ENCODE data around the gene GPR15.

Gene GPR15

DNA sequence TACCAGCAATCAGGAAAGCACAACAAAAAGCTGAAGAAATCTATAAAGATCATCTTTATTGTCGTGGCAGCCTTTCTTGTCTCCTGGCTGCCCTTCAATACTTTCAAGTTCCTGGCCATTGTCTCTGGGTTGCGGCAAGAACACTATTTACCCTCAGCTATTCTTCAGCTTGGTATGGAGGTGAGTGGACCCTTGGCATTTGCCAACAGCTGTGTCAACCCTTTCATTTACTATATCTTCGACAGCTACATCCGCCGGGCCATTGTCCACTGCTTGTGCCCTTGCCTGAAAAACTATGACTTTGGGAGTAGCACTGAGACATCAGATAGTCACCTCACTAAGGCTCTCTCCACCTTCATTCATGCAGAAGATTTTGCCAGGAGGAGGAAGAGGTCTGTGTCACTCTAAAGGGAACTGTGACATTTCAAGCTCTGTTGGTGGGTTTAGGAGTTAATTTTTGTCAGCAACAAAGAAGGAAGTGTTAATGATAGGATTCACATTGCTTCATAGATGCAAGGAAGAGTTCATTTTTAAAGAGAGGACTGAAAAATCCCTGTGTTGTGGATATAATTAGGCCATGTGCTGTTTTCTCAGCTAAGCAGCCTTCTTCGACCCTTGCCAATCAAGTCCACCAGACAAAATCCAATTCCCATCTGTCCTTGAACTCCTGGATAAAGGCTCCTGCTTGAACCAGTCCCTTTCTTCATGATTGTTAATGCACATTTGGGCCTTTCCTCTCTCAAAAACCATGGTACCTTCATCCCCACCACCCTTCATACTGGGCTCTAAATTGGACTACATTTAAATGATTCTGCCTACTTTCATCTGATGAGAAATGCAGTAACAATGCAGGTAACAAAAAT is 1.2 kb downstream of the GPR15 start:
- H3K36me3 ChIP-seq (ENCODE audit: control insufficient read depth in 1 of 2, insufficient read depth in 2 of 2, low read length in 2 of 2): no peaks in the 10 kb centered on the region
- H3K4me1 ChIP-seq (ENCODE audit: control insufficient read depth in 1 of 2, insufficient read depth in 2 of 2, low read length in 2 of 2): no peaks in the 10 kb centered on the region
- no peaks in the 10 kb centered on the region for H3K9me3 ChIP-seq (ENCODE audit: control insufficient read depth in 1 of 2, low read length in 2 of 2)
- H3K27ac ChIP-seq (ENCODE audit: low read length): no peak overlapping the region
- H3K4me3 ChIP-seq (ENCODE audit: low read depth in 1 of 2, low read length in 2 of 2): no peak overlapping the region
- H3K27me3 ChIP-seq (ENCODE audit: low read depth, low read length): no peaks in the 10 kb centered on the region

DNA sequence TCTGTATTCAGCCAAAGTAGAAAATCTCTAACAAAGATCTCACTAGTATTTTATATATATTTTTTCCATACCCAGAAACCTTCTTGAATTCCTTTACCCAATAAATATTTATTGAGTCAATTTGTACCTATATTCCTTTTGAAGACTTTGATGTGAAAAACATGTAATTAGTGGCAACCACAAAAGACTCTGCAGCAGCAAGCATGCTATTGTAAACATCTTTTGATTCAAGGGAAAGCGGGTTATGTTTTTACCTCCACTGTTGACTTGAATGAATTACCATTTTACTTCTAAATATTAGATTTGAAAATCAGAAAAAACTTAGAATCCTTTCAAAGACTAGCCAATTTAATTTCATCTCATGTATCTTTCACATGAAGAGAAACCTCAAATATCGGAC is 2.4 kb downstream of the GPR15 start:
- Histone ChIP-seq H3K27ac (ENCODE audit: low read length) (no peak overlapping the region), H3K27me3 (ENCODE audit: low read depth, low read length) (no peaks in the 10 kb centered on the region), H3K4me3 (ENCODE audit: low read depth in 1 of 2, low read length in 2 of 2) (no peak overlapping the region), H3K9me3 (ENCODE audit: control insufficient read depth in 1 of 2, low read length in 2 of 2) (no peaks in the 10 kb centered on the region), H3K4me1 (ENCODE audit: control insufficient read depth in 1 of 2, insufficient read depth in 2 of 2, low read length in 2 of 2) (no peaks in the 10 kb centered on the region), H3K36me3 (ENCODE audit: control insufficient read depth in 1 of 2, insufficient read depth in 2 of 2, low read length in 2 of 2) (no peaks in the 10 kb centered on the region)

DNA sequence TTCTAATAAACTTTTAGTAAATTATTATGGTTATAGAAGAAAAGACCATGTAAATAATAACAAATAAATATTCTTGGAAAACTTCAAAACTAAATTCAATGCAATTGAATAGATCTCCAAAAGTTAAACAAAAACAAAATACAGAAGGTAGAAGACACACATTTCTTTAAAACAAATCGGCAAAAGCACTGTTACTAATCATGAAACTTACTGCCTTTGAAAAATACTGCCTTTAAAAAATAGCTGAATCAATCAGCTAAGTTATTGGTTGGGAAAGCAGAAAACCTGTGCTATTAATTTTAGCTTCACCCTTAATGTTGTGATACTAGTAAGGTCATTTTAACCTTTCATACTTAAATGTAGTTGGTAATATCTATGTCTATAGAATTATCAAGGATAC is 3.0 kb downstream of the GPR15 start:
- Histone ChIP-seq H3K36me3 (ENCODE audit: control insufficient read depth in 1 of 2, insufficient read depth in 2 of 2, low read length in 2 of 2) (no peaks in the 10 kb centered on the region), H3K9me3 (ENCODE audit: control insufficient read depth in 1 of 2, low read length in 2 of 2) (no peaks in the 10 kb centered on the region), H3K27ac (ENCODE audit: low read length) (no peak overlapping the region), H3K4me3 (ENCODE audit: low read depth in 1 of 2, low read length in 2 of 2) (no peak overlapping the region), H3K27me3 (ENCODE audit: low read depth, low read length) (no peaks in the 10 kb centered on the region), H3K4me1 (ENCODE audit: control insufficient read depth in 1 of 2, insufficient read depth in 2 of 2, low read length in 2 of 2) (no peaks in the 10 kb centered on the region)

DNA sequence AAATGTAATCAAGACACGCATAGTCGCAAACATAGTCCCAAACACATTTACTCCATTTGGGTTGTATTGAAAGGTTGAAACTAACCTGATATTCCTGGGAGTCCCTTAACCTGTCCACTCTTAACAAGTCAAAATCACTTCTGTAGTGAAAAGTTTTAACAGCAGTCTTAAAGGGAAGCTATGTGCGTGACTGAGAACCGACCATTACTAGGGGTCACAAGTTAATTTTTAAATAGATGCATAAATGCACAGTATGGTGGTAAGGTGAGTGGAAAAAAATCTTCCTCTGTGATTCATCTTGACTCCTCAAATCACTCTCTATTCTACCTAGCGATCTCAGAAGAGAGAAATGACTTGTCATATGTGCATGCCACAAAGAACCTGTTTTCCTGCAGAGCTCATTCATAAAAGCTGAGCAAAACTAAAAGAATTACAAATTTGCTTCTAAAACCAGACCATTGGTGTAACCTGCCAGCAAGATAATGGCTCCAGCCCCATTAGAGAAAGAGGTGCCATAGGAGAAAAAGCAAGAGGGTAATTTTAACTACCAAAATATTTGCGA is 4.8 kb downstream of the GPR15 start:
- Histone ChIP-seq H3K4me3 (ENCODE audit: low read depth in 1 of 2, low read length in 2 of 2) (no peak overlapping the region), H3K9me3 (ENCODE audit: control insufficient read depth in 1 of 2, low read length in 2 of 2) (no peaks in the 10 kb centered on the region), H3K4me1 (ENCODE audit: control insufficient read depth in 1 of 2, insufficient read depth in 2 of 2, low read length in 2 of 2) (no peaks in the 10 kb centered on the region), H3K36me3 (ENCODE audit: control insufficient read depth in 1 of 2, insufficient read depth in 2 of 2, low read length in 2 of 2) (no peaks in the 10 kb centered on the region), H3K27me3 (ENCODE audit: low read depth, low read length) (no peaks in the 10 kb centered on the region), H3K27ac (ENCODE audit: low read length) (peak overlapping the region; percentile 1)

DNA sequence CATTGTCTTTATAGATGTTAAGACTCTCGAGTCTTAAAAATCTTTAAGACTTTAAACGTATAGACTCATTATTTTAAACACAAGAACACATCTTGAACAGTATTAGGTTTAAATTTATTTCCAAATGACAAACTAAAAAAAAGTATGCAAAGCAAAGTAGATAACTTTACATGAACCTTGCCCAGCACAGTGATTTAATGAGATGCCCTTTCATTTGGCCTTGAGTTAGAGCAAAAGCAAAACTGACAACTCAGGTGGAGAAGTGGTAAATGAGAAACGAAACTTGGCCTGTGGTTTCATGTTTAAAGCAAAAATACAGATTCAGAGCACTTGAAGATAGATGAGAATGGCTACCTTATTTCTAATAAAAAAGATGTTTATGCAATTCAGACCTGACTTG is 8.6 kb downstream of the GPR15 start:
- no peaks in the 10 kb centered on the region for H3K9me3 ChIP-seq (ENCODE audit: control insufficient read depth in 1 of 2, low read length in 2 of 2)
- no peak overlapping the region for H3K27ac ChIP-seq (ENCODE audit: low read length)
- H3K27me3 ChIP-seq (ENCODE audit: low read depth, low read length): no peaks in the 10 kb centered on the region
- H3K4me3 ChIP-seq (ENCODE audit: low read depth in 1 of 2, low read length in 2 of 2): no peak overlapping the region
- H3K36me3 ChIP-seq (ENCODE audit: control insufficient read depth in 1 of 2, insufficient read depth in 2 of 2, low read length in 2 of 2): no peaks in the 10 kb centered on the region
- H3K4me1 ChIP-seq (ENCODE audit: control insufficient read depth in 1 of 2, insufficient read depth in 2 of 2, low read length in 2 of 2): no peaks in the 10 kb centered on the region

DNA sequence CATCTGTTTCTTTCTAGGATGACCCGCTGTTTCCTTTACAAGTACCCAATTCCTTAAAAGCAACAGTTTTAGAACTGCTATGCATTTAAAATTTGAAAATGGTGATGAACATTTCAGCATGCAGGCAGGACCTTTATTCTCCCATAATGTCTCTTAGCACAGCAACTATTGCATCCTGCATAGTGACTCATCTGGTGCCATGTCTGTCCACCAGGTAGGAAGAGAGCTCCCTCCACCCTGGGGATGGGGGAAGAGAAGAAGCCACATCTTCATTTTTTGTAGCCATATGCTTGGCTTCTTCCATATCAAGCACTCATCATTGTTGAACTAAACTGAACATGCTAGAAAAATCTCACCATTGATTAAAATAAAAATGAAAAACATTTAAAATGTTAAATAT is 9.9 kb downstream of the GPR15 start:
- H3K9me3 ChIP-seq (ENCODE audit: control insufficient read depth in 1 of 2, low read length in 2 of 2): no peaks in the 10 kb centered on the region
- H3K27me3 ChIP-seq (ENCODE audit: low read depth, low read length): no peaks in the 10 kb centered on the region
- no peaks in the 10 kb centered on the region for H3K4me1 ChIP-seq (ENCODE audit: control insufficient read depth in 1 of 2, insufficient read depth in 2 of 2, low read length in 2 of 2)
- no peak overlapping the region for H3K4me3 ChIP-seq (ENCODE audit: low read depth in 1 of 2, low read length in 2 of 2)
- H3K36me3 ChIP-seq (ENCODE audit: control insufficient read depth in 1 of 2, insufficient read depth in 2 of 2, low read length in 2 of 2): no peaks in the 10 kb centered on the region
- H3K27ac ChIP-seq (ENCODE audit: low read length): no peak overlapping the region

DNA sequence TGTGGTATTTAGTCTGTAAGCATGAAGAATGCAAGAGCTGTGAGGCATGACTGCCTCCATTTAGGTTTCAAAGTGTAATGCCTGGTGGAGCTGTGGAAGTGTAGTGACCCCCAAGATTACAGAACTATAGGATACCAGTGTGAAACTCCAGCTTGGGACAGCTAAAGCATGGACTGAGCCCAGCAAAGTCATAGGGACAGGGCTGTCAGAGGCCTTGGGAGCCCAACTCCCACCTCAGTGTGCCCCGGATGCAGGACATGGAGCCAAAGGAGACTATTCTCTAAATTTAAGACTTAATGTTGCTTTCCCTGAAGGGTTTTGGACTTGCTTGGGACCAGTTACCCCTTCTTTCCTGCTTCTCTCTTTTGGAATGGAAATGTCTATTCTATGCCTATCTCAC is 10.8 kb downstream of the GPR15 start:
- H3K27ac ChIP-seq (ENCODE audit: low read length): no peak overlapping the region
- no peaks in the 10 kb centered on the region for H3K4me1 ChIP-seq (ENCODE audit: control insufficient read depth in 1 of 2, insufficient read depth in 2 of 2, low read length in 2 of 2)
- no peak overlapping the region for H3K4me3 ChIP-seq (ENCODE audit: low read depth in 1 of 2, low read length in 2 of 2)
- no peaks in the 10 kb centered on the region for H3K27me3 ChIP-seq (ENCODE audit: low read depth, low read length)
- no peaks in the 10 kb centered on the region for H3K9me3 ChIP-seq (ENCODE audit: control insufficient read depth in 1 of 2, low read length in 2 of 2)
- no peaks in the 10 kb centered on the region for H3K36me3 ChIP-seq (ENCODE audit: control insufficient read depth in 1 of 2, insufficient read depth in 2 of 2, low read length in 2 of 2)

DNA sequence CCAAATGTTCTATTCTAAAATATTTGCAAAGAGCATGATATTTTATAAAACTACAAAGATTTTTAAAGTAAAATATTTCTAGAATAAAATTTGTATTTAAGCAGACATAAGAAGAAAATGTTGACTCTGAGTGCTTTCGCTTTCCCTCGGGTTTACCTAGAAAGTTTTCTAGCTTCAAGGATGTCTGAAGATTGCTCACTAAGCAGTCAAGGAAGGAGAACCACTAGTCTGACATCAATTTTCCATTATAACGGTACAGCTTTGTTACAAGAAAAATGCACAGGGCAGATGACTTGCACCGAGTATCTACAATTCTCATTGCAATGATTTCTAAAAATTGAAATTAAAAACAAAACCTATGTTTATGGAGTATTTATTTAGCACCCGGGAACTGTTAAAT is 14.2 kb downstream of the GPR15 start:
- H3K9me3 ChIP-seq (ENCODE audit: control insufficient read depth in 1 of 2, low read length in 2 of 2): no peaks in the 10 kb centered on the region
- no peaks in the 10 kb centered on the region for H3K27me3 ChIP-seq (ENCODE audit: low read depth, low read length)
- no peaks in the 10 kb centered on the region for H3K4me1 ChIP-seq (ENCODE audit: control insufficient read depth in 1 of 2, insufficient read depth in 2 of 2, low read length in 2 of 2)
- H3K4me3 ChIP-seq (ENCODE audit: low read depth in 1 of 2, low read length in 2 of 2): no peak overlapping the region
- H3K27ac ChIP-seq (ENCODE audit: low read length): no peak overlapping the region
- no peaks in the 10 kb centered on the region for H3K36me3 ChIP-seq (ENCODE audit: control insufficient read depth in 1 of 2, insufficient read depth in 2 of 2, low read length in 2 of 2)

DNA sequence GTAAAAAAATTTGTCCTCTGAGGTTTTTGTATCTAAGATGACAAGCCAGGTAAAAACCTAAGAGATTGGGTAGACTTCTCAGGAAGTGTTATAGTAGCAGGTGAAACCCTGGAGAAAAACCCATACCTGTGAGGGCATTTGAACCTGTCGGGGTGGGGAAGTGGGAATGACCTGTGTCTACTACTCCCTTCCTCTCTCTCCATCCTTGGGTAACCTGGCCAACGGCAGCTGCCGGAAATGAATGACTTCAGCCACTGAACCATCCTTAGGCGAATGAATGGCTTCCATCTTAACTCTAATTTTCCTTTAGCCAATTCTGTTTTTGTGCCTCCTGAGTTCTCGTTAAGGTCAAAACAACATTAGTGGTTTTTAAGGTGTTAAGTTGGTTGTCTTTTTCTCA is 16.8 kb downstream of the GPR15 start:
- no peak overlapping the region for H3K4me3 ChIP-seq (ENCODE audit: low read depth in 1 of 2, low read length in 2 of 2)
- H3K9me3 ChIP-seq (ENCODE audit: control insufficient read depth in 1 of 2, low read length in 2 of 2): no peaks in the 10 kb centered on the region
- no peaks in the 10 kb centered on the region for H3K4me1 ChIP-seq (ENCODE audit: control insufficient read depth in 1 of 2, insufficient read depth in 2 of 2, low read length in 2 of 2)
- H3K36me3 ChIP-seq (ENCODE audit: control insufficient read depth in 1 of 2, insufficient read depth in 2 of 2, low read length in 2 of 2): no peaks in the 10 kb centered on the region
- H3K27me3 ChIP-seq (ENCODE audit: low read depth, low read length): no peaks in the 10 kb centered on the region
- no peak overlapping the region for H3K27ac ChIP-seq (ENCODE audit: low read length)

DNA sequence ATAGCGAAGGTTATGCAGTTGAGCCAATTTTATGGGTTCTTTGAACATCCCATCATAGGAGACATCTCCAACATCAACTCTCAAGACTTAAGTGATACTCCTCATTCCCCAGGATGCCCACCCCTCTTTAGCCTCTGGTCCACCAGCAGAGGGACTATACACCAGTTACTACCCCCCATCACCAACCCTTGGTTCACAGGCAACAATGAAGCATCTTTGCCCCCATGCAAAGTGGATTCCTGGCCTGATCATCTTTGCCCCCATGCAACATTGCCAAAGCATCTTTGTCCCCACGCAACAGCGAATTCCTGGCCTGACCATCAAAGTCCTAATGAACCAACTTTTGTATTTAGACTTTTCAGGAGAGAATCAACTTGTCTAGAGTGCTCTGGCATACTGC is 19.1 kb downstream of the GPR15 start:
- H3K27ac ChIP-seq (ENCODE audit: low read length): no peak overlapping the region

DNA sequence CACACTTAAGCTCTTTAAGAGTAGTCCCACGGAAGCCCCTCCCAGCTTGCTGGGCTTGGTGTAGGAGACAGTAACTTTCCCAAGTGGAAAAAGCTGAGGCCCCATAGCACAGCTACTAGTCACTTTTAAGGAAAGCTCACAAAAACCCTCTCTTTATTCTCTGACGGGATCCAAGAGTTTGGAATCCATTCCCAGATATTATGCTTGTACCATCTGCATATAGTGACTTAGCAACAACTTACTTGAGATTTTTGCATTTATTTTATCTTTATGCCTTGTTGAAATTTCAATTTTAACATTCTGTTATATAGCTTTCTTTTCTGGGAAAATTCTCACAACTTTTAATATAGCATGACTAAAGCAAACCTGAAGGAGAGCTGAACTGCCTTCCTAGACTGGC is 19.5 kb downstream of the GPR15 start:
- Histone ChIP-seq H3K4me3 (ENCODE audit: low read depth in 1 of 2, low read length in 2 of 2) (no peak overlapping the region), H3K4me1 (ENCODE audit: control insufficient read depth in 1 of 2, insufficient read depth in 2 of 2, low read length in 2 of 2) (peaks cover 0 to 6% of the 10 kb centered on the region in 2 donors), H3K27me3 (ENCODE audit: low read depth, low read length) (no peaks in the 10 kb centered on the region), H3K27ac (ENCODE audit: low read length) (no peak overlapping the region), H3K36me3 (ENCODE audit: control insufficient read depth in 1 of 2, insufficient read depth in 2 of 2, low read length in 2 of 2) (no peaks in the 10 kb centered on the region), H3K9me3 (ENCODE audit: control insufficient read depth in 1 of 2, low read length in 2 of 2) (no peaks in the 10 kb centered on the region)

More for the DNA sequence above, 19.1 kb downstream of the GPR15 start:
- Histone ChIP-seq H3K27me3 (ENCODE audit: low read depth, low read length) (no peaks in the 10 kb centered on the region), H3K4me1 (ENCODE audit: control insufficient read depth in 1 of 2, insufficient read depth in 2 of 2, low read length in 2 of 2) (peaks cover 0 to 6% of the 10 kb centered on the region in 2 donors), H3K36me3 (ENCODE audit: control insufficient read depth in 1 of 2, insufficient read depth in 2 of 2, low read length in 2 of 2) (no peaks in the 10 kb centered on the region), H3K4me3 (ENCODE audit: low read depth in 1 of 2, low read length in 2 of 2) (no peak overlapping the region), H3K9me3 (ENCODE audit: control insufficient read depth in 1 of 2, low read length in 2 of 2) (no peaks in the 10 kb centered on the region)

DNA sequence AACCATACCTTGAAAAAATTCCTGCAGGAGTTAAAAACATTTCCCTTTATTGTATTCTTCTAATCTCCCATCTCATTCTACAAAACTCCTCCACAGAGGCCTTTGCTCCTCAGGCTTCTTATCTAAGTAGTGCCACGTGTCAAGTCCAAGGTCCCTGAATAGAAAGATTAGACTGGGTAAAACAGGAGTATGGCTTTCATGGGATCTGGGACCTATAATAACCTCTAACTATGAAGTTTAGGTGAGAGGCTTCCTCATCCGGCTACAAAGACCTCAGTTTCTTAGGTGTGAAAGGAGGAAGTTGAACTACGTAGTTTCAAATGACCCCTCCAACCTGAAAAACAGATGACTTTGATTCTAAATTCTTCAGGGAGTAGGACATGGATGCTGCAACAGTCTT is 20.0 kb downstream of the GPR15 start:
- Histone ChIP-seq H3K4me1 (ENCODE audit: control insufficient read depth in 1 of 2, insufficient read depth in 2 of 2, low read length in 2 of 2) (peaks cover 0 to 6% of the 10 kb centered on the region in 2 donors), H3K36me3 (ENCODE audit: control insufficient read depth in 1 of 2, insufficient read depth in 2 of 2, low read length in 2 of 2) (no peaks in the 10 kb centered on the region), H3K9me3 (ENCODE audit: control insufficient read depth in 1 of 2, low read length in 2 of 2) (no peaks in the 10 kb centered on the region), H3K27me3 (ENCODE audit: low read depth, low read length) (no peaks in the 10 kb centered on the region), H3K4me3 (ENCODE audit: low read depth in 1 of 2, low read length in 2 of 2) (no peak overlapping the region), H3K27ac (ENCODE audit: low read length) (no peak overlapping the region)

All from muscle layer of duodenum (tissue), 2 donors.